ENCODE data around the gene C14orf132.
"Not testable (repeated sequence)": the region's sequence is repeated elsewhere in the genome, so short reads cannot be mapped to it uniquely, and the experiment has no call there.

Gene C14orf132

DNA sequence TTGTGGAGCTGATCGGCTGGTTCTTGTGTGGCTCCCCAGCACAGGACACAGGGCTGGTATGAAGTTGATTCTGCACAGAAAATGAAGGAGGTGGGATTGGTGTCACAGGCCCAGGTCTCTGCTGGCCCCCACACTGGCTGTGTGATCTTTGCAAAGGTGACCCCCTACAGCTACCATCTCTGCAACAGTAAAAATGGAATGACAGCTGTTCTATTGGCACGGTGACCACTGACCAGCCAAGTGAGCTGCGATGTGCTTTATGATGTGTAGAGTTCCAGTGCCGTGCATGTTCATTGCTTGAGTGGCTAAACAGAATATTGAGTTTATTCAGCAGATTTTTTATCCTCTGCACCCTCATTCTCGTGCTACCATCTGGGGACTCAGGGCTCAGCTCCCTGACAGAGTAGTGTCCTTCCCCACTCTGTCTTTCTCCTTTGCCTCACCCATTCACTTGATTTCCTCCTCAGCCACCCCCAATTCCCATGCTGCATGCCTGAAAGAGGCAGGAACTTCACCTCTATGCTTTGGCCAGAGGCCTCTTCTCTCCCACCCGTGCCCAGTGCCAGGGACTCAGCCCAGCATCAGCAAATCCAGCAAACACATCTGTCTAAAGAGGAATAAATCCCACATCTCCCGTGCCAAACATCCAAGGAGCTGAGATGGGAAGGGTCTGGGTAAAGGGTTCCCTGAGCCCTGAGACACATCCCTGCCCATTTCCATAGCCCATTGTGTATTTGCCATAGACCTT is 21.2 kb downstream of the C14orf132 start:
- no peak for DNase-seq

DNA sequence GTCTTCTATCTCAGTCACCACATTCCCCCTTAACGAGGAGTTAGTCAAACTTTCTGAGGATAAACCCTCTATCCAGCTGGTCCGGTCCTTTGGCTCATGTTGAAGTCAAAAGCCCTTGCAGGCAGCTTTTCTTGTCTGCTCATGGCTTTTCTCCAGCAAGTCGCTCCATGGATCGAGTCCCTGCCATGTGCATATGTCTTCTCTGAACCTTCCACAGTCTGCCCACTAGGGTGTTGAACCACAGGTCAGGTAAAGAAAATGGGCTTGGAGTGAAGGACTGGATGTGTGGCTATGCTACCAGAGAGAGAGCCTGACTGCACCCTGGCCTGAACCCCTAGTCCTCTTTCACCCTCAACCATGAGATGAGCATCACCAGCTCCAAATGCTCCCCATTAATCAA is 22.8 kb downstream of the C14orf132 start:
- no peak for DNase-seq

DNA sequence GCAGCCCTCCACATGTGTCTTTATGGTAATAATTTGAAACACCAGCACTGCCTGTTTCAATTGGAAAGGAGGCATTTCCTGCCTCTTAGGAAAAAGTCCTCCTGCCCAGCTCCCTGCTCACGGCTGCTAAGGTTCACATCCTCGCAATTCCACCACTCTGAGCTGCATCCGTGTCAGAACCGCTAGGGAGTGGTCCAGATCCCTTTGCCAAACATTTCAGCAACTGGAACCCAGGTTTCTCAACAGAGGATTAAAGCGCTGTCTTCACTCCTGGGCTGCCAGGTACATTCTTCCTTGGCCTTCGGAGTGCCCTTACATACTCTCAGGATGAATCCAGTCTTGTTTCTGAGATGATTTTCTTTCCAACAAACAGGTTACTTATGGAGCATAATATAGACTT is 23.3 kb downstream of the C14orf132 start:
- no peak for DNase-seq

DNA sequence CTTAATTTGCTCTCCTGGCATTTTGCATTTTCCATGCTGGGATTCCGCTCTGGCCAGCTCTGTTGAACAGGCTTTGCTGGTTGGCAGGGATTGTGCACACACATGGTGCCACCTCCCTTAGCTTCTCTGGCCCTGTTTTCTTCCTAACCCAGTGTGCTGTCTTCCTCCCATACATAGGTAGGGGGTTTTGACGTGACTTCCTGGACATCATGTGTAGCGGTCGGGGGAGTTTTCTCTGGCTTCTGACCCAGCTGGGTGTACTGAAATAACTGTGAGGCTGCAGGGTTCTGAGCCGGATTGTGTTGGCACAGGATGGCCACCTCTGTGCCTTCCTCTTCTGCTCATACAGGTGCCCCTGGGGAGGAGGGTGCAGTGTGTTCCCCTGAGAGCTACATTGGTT is 25.7 kb downstream of the C14orf132 start:
- DNase-seq: no peak

DNA sequence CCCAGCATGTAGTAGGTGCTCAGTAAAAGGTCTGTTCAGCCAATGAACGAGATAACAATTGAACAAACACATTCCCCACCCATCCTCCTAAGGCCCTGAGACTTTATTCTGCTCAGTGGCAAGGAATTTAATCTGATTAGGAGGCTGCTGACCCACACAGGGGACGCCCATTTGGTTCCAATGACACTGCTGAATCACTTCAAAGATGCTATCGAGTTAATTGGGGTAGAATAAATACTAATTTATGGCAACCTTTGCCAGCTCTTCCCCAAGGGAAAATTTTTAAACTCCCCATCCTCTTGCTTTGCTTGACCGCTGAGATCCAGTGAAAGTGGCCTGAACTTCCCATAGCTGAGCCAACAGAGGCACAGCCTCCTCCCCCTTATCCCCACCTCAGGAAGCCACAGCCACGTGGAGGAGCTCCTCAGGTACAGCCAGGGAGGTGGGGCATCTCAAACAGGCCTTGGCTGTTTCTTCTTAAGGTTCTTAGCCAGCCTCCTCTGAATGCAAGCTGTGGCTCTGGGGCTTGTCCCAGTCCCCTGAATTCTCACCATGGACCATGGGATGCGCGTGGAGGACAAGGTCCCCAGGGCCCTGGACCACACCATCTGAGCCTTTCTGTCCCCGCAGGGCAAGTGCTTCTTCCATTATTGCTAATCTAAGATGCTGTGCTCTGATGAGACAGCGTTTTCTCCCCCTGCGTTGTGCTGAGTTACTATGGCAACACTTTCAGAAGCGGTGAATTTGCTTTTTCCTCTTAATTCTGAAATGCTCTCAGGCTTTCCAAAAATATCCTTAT is 26.7 kb downstream of the C14orf132 start:
- DNase-seq: no peak

DNA sequence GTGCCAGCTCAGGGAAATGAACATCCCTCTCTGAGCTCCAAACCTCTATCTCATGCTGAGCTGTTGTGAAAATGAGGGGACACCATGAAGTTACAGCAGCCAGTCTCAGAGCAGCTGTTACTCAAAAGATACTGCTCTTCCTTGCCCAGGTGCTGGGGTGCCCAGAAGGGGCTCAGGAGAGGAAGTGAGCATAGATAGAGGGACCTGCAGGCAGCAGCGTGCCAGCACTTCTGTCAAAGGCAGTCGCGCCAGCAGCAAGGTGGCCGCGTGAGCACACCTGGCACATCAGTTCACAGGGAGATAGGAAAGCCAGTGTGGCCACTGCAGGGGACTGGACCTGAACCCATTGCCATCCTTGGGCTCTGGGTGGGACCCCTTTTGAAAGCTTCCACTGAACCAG is 27.8 kb downstream of the C14orf132 start:
- DNase-seq: no peak

DNA sequence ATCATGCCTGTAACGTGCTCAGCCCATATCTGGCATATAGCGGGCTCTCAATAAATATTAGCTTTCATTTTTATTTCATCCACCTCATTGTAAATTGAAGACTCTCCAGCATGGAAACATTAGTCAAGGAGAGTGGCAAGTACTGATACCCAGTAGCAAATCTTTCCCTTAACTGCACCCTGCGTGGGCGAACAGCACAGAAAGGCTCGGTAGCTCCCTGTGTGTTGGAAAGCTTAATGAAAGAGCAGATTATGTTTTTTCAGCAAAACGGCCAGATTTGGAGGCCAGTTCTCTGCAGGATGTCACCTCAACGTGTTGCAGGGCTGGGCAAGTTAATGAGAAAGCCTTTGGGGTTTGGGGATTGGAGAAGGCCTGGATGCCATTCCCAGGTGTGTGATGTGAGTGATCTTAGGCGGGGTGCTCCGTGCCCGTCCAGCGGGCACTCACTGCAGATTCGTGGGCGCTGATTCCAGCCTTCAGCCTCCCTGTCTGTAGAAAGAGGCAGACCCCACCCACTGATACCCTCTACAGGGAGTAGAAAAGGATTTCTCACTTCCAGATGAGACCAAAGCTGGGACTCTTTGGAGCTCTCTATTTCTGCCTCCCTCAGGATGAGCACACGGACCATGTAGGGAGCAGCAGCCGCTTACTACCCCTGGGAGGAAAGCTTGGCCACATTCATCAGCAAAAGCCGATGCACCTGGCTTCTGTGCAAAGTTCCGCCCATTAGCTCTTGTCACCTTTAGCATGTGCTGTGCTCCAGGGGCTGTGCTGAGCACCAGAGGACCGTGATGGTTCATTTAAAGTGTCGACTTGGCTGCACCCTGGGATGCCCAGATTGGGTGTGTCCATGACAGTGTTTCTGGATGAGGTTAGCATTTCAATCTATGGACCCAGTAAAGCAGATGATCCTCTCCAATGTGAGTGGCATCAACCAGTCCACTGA is 29.1 kb downstream of the C14orf132 start:
- no peak for DNase-seq

DNA sequence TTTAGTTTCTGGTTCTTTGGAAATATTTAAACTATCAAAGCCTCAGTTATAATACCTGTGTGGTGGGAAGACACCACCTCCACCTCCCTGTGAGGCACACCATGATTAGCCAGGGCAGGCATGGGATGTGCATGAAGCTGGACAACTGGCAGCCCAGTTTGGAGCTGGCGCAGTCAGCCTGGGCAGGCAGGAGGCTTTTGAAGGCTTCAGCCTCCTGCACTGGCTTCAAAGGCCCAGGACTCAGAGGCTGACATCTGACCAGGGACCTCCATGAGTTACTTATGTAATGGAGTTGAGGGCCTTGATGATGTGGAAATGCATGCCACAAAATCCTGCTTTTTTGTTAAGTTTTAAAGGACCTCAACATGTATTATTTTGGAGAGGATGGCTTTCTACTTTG is 30.3 kb downstream of the C14orf132 start:
- no peak for DNase-seq

DNA sequence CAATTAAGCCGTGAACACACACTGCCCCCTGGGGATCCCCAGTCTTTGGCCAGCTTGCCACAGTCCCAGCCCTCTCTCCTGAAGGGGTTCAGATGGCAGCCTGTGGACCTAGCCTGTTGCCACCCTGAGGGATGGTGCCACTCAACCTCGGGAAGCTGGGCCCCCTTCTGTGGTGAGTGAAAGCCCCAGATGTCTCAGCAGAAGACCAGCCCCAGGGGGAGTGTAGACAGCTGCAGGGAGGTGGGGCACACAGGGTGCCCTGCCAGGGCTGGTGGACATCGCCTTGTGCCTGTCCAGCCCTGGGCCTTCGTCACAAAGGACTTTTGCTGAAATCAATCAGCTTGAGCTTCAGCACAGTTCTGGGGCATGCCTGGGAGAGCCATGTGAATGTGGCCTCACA is 32.4 kb downstream of the C14orf132 start:
- no peak for DNase-seq

DNA sequence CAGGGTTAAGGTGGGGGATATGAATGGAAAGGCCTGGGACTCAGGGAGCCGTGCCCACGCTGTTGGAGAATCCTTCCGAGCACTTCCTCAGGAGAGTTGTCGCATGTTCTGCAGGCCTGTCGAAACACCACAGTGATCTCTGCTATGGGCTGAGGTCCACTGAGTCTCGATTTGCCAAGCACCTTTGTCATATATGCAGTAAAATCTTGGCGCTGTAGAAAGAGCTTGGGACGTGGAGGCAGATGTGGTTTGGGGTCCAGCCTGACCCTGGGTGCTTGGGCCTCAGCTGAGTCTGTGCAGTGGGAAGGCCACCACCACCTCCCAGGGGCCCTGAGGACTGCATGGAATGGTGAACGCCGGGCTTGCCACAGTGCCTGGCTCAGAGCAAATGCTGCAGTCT is 32.9 kb downstream of the C14orf132 start:
- no peak for DNase-seq

DNA sequence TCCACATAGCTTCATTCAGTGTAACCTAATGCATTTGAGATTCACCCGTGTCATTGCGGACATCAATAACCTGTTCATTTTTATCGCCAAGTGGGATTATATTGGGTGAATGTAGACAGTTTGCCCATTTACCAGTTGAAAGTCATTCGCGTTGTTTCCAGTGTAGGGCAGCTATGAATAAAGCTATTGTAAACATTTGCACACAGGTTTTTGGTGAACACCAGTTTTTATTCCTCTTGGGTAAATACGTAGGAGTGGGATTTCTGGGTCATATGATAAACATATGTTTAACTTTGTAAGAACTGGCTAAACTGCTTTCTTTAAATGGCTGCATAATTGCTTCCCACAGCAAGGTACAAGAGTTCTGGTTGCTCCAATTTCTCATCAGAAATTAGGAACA is 33.6 kb downstream of the C14orf132 start:
- no peak for DNase-seq

DNA sequence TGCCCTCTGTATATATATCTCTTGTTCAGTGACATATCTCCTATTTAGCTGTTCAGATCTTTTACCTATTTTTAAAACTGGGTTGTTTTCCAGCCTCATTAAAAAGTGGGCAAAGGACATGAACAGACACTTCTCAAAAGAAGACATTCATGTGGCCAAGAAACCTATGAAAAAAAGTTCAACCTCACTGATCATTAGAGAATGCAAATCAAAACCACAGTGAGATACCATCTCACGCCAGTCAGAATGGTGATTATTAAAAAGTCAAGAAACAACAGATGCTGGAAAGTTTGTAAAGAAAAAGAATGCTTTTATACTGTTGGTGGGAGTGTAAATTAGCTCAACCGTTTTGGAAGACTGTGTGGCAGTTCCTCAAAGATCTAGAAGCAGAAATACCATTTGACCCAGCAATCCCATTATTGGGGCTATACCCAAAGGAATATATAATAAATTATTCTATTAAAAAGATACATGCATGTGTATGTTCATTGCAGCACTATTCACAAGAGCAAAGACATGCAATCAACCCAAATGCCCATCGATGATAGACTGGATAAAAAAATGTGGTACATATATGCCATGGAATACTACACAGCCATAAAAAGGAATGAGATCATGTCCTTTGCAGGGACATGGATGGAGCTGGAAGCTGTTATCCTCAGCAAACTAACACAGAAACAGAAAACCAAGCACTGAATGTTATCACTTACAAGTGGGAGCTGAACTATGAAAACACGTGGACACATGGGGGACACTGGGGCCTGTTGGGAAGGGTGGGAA is 34.3 kb downstream of the C14orf132 start:
- DNase-seq: not testable (repeated sequence)

DNA sequence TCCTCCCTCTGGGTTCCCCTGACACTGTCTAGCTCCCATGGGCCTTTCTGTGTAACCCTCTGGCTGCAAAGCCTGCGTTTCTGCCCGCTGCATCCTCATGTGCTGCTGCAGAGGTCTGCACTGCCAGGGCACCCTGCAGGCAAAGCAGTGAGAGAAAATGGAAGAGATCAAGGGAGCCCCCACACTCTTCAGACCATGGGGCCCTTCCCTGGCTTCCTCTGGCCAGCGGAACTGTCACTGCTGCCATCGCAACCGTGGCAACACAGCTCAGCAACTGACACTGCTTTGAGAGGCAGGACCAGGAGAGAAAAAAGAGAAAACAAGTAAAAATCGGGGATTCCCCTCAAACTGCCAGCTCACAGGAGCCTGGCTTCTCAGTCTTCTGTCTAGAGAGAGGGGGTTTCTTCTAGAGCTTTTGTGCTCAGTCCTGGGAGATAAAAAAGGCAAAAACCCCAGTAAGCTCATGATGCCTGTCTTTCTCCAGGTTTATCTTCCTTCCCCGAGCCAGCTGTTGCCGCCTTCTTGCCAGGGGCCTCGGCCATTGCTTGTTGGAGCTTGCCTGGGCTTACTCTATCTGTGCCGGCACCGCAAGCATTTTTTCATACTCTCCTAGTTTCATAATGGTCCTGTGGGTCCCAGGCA is 38.9 kb downstream of the C14orf132 start:
- DNase-seq: no peak

DNA sequence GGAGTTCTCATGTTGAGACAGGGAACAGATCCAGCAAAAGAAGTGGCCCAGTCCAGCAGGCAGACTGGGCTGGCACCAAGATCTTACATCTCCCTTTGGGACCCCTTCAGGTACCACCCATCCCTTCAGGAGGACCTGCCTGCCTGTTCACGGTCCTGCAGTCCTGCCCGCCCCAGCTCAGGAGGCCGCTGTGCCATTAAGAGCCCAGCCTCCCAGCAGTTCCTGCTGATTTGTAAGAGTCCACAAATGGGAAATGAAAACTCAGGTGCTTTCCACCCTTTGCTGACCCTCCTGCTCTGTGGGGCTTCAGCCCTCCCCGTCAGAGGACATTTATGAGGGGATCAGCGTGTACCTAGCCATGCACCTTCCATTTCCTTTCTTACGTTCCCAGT is 39.5 kb downstream of the C14orf132 start:
- no peak for DNase-seq

DNA sequence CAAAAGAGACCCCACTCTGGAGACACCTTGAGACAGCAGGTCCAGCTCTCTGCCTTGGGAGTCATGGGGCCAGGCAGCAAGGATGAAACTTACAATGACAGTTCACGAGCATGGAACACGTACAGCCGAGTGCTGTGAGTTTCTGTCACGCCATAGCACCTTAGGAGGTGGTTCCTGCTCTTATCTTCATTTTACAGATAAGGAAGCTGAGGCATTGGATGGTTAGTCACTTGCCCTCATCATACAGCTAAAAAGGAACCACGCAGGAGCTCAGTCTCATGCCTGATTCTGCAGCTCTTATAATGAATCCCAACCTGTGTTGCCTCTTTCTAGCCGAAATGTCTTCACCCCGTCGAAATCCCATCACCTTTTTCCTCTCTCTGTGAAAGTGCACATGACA is 39.9 kb downstream of the C14orf132 start:
- no peak for DNase-seq

DNA sequence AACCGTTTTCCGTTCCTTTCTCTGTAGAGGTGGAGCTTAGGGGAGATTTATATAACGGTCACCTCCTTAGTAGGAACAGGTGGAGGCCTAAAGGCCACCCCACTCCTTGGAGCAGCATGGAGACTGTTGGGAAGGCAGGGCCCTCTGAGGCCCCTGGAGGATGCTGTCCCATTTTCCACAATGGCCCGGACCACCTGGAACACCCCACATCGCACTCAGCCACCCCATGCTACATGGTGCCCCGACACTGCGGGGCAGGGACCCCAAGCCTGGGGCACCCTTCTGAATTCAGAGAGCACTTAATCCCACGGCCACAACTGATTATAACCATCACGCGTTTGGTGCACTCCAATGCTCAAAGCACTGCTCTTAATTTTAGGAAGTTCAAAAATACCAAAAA is 41.4 kb downstream of the C14orf132 start:
- no peak for DNase-seq

DNA sequence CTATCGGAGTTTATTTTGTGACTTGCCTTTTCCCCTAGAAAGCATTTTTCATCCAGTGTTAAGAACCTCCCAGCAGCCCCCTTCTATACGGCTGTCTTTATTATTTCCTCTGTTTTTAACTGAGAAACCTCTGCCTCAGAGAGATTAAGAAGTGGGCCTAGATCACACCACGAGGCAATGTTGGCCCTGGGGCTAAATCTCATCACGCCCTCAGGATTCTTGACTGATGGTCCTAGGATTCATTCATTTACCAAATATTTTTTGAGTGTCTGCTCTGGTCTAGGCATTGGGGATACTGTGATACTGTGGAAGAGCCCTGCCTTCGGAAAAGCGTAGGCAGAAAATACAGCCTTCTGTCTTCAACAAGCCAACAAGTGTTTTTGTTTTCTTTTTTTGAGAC is 42.1 kb downstream of the C14orf132 start:
- no peak for DNase-seq

DNA sequence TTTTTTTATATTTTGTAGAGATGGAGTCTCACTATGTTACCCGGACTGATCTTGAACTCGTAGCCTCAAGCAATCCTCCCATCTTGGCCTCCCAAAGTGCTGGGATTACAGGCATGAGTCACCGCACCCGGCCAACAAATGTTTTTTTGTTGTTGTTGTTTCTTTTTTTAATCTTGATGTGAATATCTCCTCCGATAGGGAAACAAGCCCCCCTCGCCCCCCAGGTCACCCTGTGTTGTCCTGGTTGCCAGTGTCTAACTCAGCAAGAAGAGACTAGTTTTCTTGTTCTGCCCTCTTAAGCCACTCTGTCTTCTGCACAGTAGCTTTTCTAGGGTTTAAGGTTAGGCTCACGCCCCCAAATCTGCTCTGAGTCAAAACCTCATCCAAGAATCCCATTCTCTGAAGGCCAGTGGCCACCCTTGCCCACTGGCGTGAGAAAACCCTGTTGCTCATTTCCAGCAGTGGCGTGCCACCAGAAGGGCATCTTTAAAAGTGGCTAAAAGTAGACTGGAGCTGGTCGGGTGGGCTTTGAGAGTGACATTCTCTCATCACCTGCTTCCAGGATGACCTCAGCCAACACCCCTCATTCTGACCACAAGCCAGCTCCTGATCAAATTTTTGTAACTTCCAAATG is 42.7 kb downstream of the C14orf132 start:
- DNase-seq: no peak

DNA sequence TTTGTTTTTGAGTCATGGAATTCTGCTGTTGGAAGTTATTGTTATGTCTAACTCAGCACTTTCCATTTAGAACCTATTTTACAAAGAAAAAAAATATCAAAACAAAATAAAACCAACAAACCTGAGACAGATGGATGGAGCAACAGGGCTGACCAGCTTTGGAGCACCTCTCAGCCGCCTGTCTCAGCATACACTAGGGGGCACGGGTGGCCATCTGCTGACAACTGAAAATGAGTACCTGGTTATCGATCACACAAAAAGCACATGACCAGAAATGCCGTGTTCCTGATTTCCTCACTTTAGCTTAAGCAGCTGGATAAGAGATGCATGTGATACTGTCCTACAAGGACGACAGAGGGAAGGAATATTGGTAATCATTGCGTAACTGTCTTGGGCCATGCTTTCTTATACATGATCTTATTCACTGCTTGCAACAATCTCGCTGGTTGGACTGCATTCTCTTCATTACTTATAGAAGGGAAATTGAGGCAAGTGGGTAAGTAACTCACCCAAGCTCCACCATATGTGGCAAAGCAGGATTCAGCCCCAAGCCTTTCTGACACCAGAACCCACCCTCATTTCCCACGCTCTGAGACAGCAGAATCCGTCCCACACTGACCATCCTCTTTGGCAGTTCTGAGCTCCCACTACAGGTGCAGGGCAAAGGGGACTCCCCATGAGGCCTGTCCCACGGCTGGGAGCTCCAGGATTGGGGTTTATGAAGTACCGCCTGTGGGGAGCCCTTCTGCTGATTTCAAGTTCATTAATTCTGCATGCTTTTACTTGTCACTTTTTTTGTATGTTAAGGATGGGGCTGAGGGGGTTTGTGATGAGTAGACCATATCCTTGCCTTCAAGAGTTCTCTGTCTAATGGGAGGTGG is 43.5 kb downstream of the C14orf132 start:
- DNase-seq: no peak

DNA sequence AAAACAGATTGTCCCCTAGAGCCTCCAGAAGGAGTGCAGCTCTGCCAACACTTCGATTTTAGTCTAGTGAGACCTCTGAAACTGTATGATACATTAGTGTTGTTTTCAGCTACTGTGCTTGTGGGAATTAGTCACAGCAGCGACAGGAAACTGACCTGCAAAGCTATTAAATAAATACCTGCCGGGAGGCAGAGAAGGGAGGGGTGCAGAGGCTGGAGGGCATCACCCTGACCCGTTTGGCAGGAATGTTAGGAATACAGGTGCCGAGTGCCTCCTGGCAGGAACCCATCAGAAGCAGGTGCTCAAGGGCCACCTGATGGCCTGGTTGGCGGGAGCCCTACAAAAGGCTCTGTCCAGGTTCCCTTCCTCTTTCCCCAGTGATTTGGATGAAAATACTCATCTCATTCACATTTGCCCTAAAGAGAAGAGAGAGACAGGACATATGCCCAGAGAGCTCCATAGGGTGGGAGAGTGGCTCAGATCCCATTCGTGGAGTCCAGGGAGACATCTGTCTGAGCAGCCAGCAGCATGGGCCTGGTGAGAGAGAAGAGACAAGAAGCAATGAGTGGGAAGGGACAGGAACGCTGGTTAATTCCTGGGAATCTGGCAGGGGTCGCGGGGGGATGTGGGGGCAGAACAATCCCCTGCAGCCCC is 44.6 kb downstream of the C14orf132 start:
- DNase-seq: no peak
